Hematopoietic multipotent progenitor cell treated with erythropoietin and hydrocortisone succinate and interleukin-3 and kit ligand, for 4 days (in vitro differentiated cells): Measurements from ENCODE around the gene SMTNL2.
A peak's percentile ranks its signal among the peaks of the same experiment; 100 is the strongest.

Experiments
- DNase-seq: peaks from one replicate; pipeline ENCODE4 v3.0.0-alpha.2; 2015

SMTNL2 gene

GRCh38 chr17:4584101-4584916 lies at the start of gene SMTNL2:
TSS of gene SMTNL2 (plus strand) at chr17:4584529. CDS start at chr17:4584606, 77 bp downstream.
- DNase-seq = no peak

- no peak for DNase-seq
These were observed 49.2 kb upstream of the SMTNL2 start for GRCh38 chr17:4534928-4535666.

- no peak for DNase-seq
These were observed 48.6 kb upstream of the SMTNL2 start for GRCh38 chr17:4535667-4536258.

GRCh38 chr17:4536259-4536741 lies 48.0 kb upstream of the SMTNL2 start:
- DNase-seq = peak; percentile 41

- no peak for DNase-seq
These were observed 47.5 kb upstream of the SMTNL2 start for GRCh38 chr17:4536742-4537411.

GRCh38 chr17:4537451-4538235 lies 46.7 kb upstream of the SMTNL2 start:
- DNase-seq = no peak

GRCh38 chr17:4538236-4539002 lies 45.9 kb upstream of the SMTNL2 start:
- no peak for DNase-seq

GRCh38 chr17:4539025-4539424 lies 45.3 kb upstream of the SMTNL2 start:
- no peak for DNase-seq

- DNase-seq = no peak
These were observed 44.6 kb upstream of the SMTNL2 start for GRCh38 chr17:4539576-4540223.

- peak; percentile 59 for DNase-seq
These were observed 44.1 kb upstream of the SMTNL2 start for GRCh38 chr17:4540224-4540651.

GRCh38 chr17:4540687-4541327 lies 43.5 kb upstream of the SMTNL2 start:
- no peak for DNase-seq

GRCh38 chr17:4541328-4542002 lies 42.9 kb upstream of the SMTNL2 start:
- no peak for DNase-seq

- no peak for DNase-seq
These were observed 42.2 kb upstream of the SMTNL2 start for GRCh38 chr17:4542003-4542725.

- DNase-seq = no peak
These were observed 41.6 kb upstream of the SMTNL2 start for GRCh38 chr17:4542726-4543191.

- no peak for DNase-seq
These were observed 40.7 kb upstream of the SMTNL2 start for GRCh38 chr17:4543557-4544026.

GRCh38 chr17:4544135-4544950 lies 40.0 kb upstream of the SMTNL2 start:
- DNase-seq = no peak

GRCh38 chr17:4544951-4545216 lies 39.4 kb upstream of the SMTNL2 start:
- no peak for DNase-seq
